Coronary artery (tissue), 2 donors: ENCODE data around the gene NIPAL3.

Experiments
- DNase-seq: peaks from one replicate; pipeline ENCODE4 v3.0.0-alpha.2; 2017; ENCODE audit warnings: low spot score
- H3K27ac ChIP-seq, 2 donors: fragments of 200-600 bp; sonication (generic); one replicate each; pipeline ENCODE4 v1.5.1; 2016 to 2019
- H3K4me3 ChIP-seq: fragments of 200-600 bp; sonication (generic); 2 replicates; pipeline ENCODE4 v1.5.1; 2016; ENCODE audit warnings: mild to moderate bottlenecking, moderate library complexity
- TF ChIP-seq, protein P1 (sequence below): fragments of 200-600 bp; sonication (generic); IDR thresholded peaks from one replicate; pipeline ENCODE4 v1.5.1; 2019; ENCODE audit warnings: antibody characterized with exemption

Gene NIPAL3

DNA sequence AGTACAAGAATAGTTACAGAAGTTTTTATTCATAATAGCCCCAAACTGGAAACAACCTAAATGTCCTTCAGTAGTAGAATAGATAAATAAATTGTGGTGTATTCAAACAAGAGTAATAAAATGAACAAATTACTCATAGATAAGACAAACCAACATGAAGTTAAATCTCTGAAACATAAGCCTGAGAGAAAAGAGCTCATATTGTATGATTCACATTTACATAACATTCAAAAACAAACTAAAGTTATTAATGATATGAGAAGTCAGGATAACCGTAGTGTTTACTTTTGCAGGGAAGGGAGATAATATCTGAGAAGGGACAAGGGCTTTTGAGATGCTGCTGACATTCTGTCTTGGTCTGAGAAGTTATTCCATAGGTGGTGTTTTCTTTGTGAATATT is 15.5 kb upstream of the NIPAL3 start:
- no peak overlapping the region for H3K4me3 ChIP-seq
- DNase-seq: no peak
- TF ChIP-seq, protein P1, sequence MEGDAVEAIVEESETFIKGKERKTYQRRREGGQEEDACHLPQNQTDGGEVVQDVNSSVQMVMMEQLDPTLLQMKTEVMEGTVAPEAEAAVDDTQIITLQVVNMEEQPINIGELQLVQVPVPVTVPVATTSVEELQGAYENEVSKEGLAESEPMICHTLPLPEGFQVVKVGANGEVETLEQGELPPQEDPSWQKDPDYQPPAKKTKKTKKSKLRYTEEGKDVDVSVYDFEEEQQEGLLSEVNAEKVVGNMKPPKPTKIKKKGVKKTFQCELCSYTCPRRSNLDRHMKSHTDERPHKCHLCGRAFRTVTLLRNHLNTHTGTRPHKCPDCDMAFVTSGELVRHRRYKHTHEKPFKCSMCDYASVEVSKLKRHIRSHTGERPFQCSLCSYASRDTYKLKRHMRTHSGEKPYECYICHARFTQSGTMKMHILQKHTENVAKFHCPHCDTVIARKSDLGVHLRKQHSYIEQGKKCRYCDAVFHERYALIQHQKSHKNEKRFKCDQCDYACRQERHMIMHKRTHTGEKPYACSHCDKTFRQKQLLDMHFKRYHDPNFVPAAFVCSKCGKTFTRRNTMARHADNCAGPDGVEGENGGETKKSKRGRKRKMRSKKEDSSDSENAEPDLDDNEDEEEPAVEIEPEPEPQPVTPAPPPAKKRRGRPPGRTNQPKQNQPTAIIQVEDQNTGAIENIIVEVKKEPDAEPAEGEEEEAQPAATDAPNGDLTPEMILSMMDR: no peak
- H3K27ac ChIP-seq: no peak overlapping the region

DNA sequence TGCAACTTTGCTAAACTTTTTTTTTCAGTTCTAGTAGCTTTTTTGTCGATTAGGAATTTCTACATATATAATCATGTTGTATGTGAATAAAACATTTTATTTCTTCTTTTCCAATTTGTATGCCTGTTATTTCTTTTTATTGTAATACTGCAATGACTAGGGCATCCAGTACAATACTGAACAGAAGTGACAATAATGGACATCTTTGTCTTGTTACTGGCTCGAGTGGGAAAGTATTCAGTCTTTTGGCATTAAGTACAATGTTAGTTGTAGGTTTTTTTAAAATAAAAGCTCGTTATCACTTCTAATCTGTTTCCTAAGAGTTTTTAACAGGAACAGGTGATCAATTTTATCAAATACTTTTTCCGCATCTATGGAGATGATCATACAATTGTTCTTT is 11.8 kb upstream of the NIPAL3 start:
- no peak overlapping the region for H3K4me3 ChIP-seq
- no peak for DNase-seq
- no peak overlapping the region for H3K27ac ChIP-seq
- TF ChIP-seq, protein P1: no peak

DNA sequence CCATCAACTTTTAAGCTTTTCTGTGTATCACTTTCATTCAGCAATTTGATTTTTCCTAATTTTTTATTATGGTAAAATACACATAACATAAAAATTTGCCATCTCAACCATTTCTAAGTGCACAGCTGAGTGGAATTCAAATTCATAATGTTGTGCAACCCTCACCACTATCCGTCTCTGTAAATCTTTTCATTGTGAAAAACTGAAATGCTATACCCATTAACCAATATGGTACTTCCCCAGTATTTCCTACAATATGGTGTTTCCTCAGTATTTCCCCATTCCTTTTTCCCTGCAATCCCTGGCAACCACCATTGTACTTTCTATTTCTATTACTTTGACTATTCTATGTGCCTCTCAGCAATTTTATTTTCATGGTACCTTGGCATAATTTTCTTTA is 8.8 kb upstream of the NIPAL3 start:
- no peak for DNase-seq
- Histone ChIP-seq H3K4me3 (no peak overlapping the region), H3K27ac (no peak overlapping the region)
- TF ChIP-seq, protein P1: no peak

DNA sequence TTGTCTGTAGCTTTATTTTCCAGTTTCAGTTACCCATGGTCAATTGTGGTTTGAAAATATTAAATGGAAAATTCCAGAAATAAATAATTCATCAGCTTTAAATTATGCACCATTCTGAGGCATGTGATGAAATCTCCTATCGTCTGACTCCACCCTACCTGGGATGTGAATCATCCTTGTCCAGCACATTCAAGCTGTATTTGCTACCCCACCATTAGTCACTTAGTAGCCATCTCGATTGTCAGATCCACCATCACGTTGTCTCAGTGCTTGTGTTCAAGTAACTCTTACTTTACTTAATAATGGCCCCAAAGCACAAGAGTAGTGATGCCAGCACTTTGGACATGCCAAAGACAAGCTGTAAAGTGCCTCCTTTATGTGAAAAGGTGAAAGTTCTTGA is 6.1 kb upstream of the NIPAL3 start:
- Histone ChIP-seq H3K4me3 (no peak overlapping the region), H3K27ac (no peak overlapping the region)
- DNase-seq: no peak
- TF ChIP-seq, protein P1: no peak

DNA sequence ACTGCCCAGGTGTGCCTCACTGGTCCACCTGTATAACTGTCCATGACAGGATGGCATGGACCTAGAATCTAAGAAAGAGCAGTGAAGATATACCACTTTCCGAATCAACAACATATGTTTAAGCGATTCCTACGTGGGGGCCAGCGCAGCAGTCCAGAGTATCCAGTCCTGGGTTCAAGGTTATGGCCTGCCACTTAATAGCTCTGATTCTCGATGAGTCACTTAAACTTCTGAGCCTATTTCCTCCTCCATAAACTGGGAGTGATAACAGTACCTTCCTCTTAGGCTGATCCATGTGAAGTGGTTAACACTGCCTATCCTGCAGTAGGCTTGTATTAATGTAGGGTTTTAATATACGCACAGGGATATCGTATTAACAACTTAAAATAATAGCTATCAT is 4.9 kb upstream of the NIPAL3 start:
- no peak for DNase-seq
- H3K27ac ChIP-seq: no peak overlapping the region
- H3K4me3 ChIP-seq: no peak overlapping the region
- TF ChIP-seq, protein P1: no peak

DNA sequence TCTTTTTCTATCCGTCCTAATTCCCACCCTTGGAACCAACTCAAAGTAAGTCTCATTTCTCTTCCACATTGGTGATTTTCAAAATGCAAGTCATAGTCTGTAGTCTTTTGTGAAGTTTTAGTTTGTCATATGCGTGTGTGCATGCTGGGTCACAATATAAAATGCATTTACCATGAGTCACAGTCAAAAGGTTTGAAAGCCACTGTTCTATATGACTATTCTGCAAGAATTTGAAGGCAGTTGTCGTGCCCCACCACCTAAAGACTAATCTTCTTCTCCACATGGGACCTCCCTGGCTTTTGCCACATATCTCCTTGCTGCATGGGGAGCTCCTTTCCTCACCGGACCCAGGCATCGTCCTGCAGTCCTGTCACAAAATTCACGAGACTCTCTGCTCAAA is 3.6 kb upstream of the NIPAL3 start:
- H3K27ac ChIP-seq: no peak overlapping the region
- no peak for DNase-seq
- no peak overlapping the region for H3K4me3 ChIP-seq
- TF ChIP-seq, protein P1: no peak

DNA sequence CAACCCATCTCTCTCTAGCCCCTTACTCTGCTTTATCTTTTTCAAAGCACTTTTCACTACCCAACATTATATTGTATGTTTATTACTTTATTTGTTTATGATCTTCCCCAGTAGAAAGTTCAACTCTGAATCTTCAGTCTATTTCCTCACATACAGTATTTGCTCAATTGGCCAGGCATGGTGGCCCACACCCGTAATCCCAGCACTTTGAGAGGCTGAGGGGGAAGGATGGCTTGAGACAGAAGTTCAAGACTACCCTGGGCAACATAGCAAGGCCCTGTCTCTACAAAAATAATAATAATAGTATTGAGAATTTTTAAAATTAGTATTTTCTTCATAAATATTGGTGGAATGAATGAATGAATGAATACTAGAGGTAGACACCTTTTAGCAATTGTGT is 3.2 kb upstream of the NIPAL3 start:
- no peak overlapping the region for H3K27ac ChIP-seq
- DNase-seq: no peak
- TF ChIP-seq, protein P1: no peak

More for the DNA sequence above, 3.2 kb upstream of the NIPAL3 start:
- no peak overlapping the region for H3K4me3 ChIP-seq
